HepG2 (cell line): ENCODE measurements around the gene GTF3C5. TPM values are rescaled to one million over a fixed set of nuclear protein-coding genes. Genes with fewer than 3 reads are reported as not detected.

ENCODE experiments used
- ATAC-seq: fragments of 200-7000 bp; cut with Tn5 transposase; 3 replicates; pipeline ENCODE4 v1.9.1; 2020; ENCODE audit warnings: mild to moderate bottlenecking, moderate library complexity
- BruUV-seq: library from RNA; stranded (reverse); fragments of 400-500 nt; replicated peaks from 2 replicates; lab custom pipeline; 2021; lab: Mats Ljungman, UMichigan
- CTCF ChIA-PET: fragments of 300-600 bp; formaldehyde crosslinking; extraction: SDS; loops from one replicate; lab custom pipeline; 2021; ENCODE audit warnings: low total read pairs, inconsistent platforms, low intra/inter-chr PET ratio; lab: Yijun Ruan, JAX
- POLR2A ChIA-PET: fragments of 350-600 bp; sonication (Branson Sonifier 250); formaldehyde crosslinking; loops from one replicate; lab custom pipeline; 2020; ENCODE audit warnings: antibody characterized with exemption, inconsistent platforms; lab: Yijun Ruan, JAX
- DNase-seq: peaks from one replicate; pipeline ENCODE4 v3.0.0-alpha.2; 2015; ENCODE audit warnings: low spot score
- FAIRE-seq: peaks from 3 replicates; lab custom pipeline; 2011; peaks lifted over from hg19 to GRCh38; lab: Jason Lieb, UNC
- H2AFZ ChIP-seq: one replicate; pipeline ENCODE4 v1.6.1; 2011; ENCODE audit warnings: low read length, inconsistent platforms
- H3K27ac ChIP-seq: fragments of 300-600 bp; 3 replicates; pipeline ENCODE4 v1.8.0; 2011; ENCODE audit warnings: mixed run types, mild to moderate bottlenecking, mixed read lengths, low read length, inconsistent platforms; ENCODE audit not compliant: insufficient read depth; ENCODE audit errors: extremely low read length
- H3K27me3 ChIP-seq, 2 experiments: fragments of 200-600 bp in 1 of 2; 2 replicates in 1 of 2; 3 replicates in 1 of 2; pipeline versions ENCODE4 v1.6.0 to v1.8.0; 2011; ENCODE audit warnings: low read length in 2 of 2, mild to moderate bottlenecking in 2 of 2, moderate library complexity in 2 of 2, inconsistent platforms in 1 of 2; ENCODE audit not compliant: insufficient read depth in 2 of 2, control insufficient read depth in 1 of 2
- H3K36me3 ChIP-seq, 2 experiments: fragments of 200-600 bp in 1 of 2; replicated peaks in 1 of 2; 2 replicates in 1 of 2; 3 replicates in 1 of 2; pipeline versions ENCODE4 v1.5.1 to v1.8.0; 2011; ENCODE audit warnings: low read length in 2 of 2, inconsistent platforms in 1 of 2; ENCODE audit not compliant: insufficient read depth in 2 of 2, control insufficient read depth in 1 of 2
- H3K4me1 ChIP-seq: 2 replicates; pipeline ENCODE4 v1.5.1; 2012; ENCODE audit warnings: low read length, inconsistent platforms; ENCODE audit not compliant: insufficient read depth
- H3K4me2 ChIP-seq: 2 replicates; pipeline ENCODE4 v1.6.0; 2011; ENCODE audit warnings: low read depth, low read length, inconsistent platforms
- H3K4me3 ChIP-seq, 3 experiments: fragments of 200-600 bp in 1 of 3; sonication (generic), shearing (Covaris generic) in 1 of 3; replicated peaks in 1 of 3; 2 replicates each; pipeline ENCODE4 v1.5.1; 2011 to 2016; ENCODE audit warnings: low read length in 3 of 3, inconsistent platforms in 2 of 3, low read depth in 2 of 3, mild to moderate bottlenecking in 2 of 3, control low read depth in 1 of 3, mixed read lengths in 1 of 3; ENCODE audit not compliant: insufficient read depth in 1 of 3
- H3K79me2 ChIP-seq: one replicate; pipeline ENCODE4 v1.6.1; 2011; ENCODE audit warnings: low read length, inconsistent platforms; ENCODE audit not compliant: insufficient read depth
- H3K9ac ChIP-seq: 2 replicates; pipeline ENCODE4 v1.6.0; 2011; ENCODE audit warnings: mild to moderate bottlenecking, low read depth, low read length, inconsistent platforms; ENCODE audit not compliant: insufficient read depth
- H3K9me3 ChIP-seq: 2 replicates; pipeline ENCODE4 v1.5.1; 2012; ENCODE audit warnings: mild to moderate bottlenecking, low read length
- H4K20me1 ChIP-seq: 2 replicates; pipeline ENCODE4 v1.6.0; 2011; ENCODE audit warnings: inconsistent platforms, mild to moderate bottlenecking, low read length, moderate library complexity; ENCODE audit not compliant: insufficient read depth
- ATF4 ChIP-seq, 2 experiments: fragments of 450-650 bp in 1 of 2; sonication (generic) in 1 of 2; formaldehyde crosslinking; IDR thresholded peaks; 2 replicates each; pipeline versions ENCODE4 v1.5.0 to v1.8.0; 2020 to 2022; ENCODE audit warnings: mild to moderate bottlenecking in 1 of 2, missing genetic modification reagents in 1 of 2
- ATF7-NPFF ChIP-seq: sonication (generic); formaldehyde crosslinking; IDR thresholded peaks from 2 replicates; pipeline ENCODE4 v1.8.1; 2023; ENCODE audit warnings: mild to moderate bottlenecking, low read depth, missing genetic modification reagents, moderate library complexity
- BCL6 ChIP-seq: IDR thresholded peaks from 2 replicates; pipeline ENCODE4 v1.6.1; 2016; ENCODE audit warnings: missing genetic modification reagents, missing compliant biosample characterization
- ELF1 ChIP-seq: sonication (generic); formaldehyde crosslinking; IDR thresholded peaks from 2 replicates; pipeline ENCODE4 v1.4.0; 2020; ENCODE audit warnings: missing genetic modification reagents
- GRHL1 ChIP-seq: sonication (generic); formaldehyde crosslinking; conservative IDR thresholded peaks from 2 replicates; pipeline ENCODE4 v1.8.0; 2022; ENCODE audit warnings: missing genetic modification reagents
- NFYB ChIP-seq: sonication (generic); formaldehyde crosslinking; IDR thresholded peaks from 2 replicates; pipeline ENCODE4 v1.4.0; 2020; ENCODE audit warnings: missing genetic modification reagents
- NONO ChIP-seq, 2 experiments: fragments of 450-650 bp in 1 of 2; sonication (generic) in 1 of 2; formaldehyde crosslinking in 1 of 2; IDR thresholded peaks in 1 of 2; conservative IDR thresholded peaks in 1 of 2; 2 replicates each; pipeline versions ENCODE4 v1.6.1 to v1.8.0; 2017 to 2022; ENCODE audit warnings: mild to moderate bottlenecking in 1 of 2, missing genetic modification reagents in 1 of 2, moderate library complexity in 1 of 2
- SMAD3 ChIP-seq: sonication (generic); formaldehyde crosslinking; IDR thresholded peaks from 2 replicates; pipeline ENCODE4 v1.4.0; 2020; ENCODE audit warnings: missing genetic modification reagents
- TRIM24 ChIP-seq: sonication (generic); formaldehyde crosslinking; IDR thresholded peaks from 2 replicates; pipeline ENCODE4 v1.8.0; 2022; ENCODE audit warnings: mild to moderate bottlenecking, missing genetic modification reagents
- ZBED4 ChIP-seq: sonication (generic); formaldehyde crosslinking; IDR thresholded peaks from 2 replicates; pipeline ENCODE4 v1.4.0; 2020; ENCODE audit warnings: missing genetic modification reagents, borderline replicate concordance
- ZBTB8A ChIP-seq: sonication (generic); formaldehyde crosslinking; IDR thresholded peaks from 2 replicates; pipeline ENCODE4 v1.4.0; 2020; ENCODE audit warnings: mild to moderate bottlenecking, low read depth, missing genetic modification reagents, borderline replicate concordance
- ZNF335 ChIP-seq: sonication (generic); formaldehyde crosslinking; IDR thresholded peaks from 2 replicates; pipeline ENCODE4 v1.4.0; 2020; ENCODE audit warnings: missing genetic modification reagents
- ZNF367 ChIP-seq: sonication (generic); formaldehyde crosslinking; IDR thresholded peaks from 2 replicates; pipeline ENCODE4 v1.4.0; 2020; ENCODE audit warnings: missing genetic modification reagents, borderline replicate concordance
- ZNF451 ChIP-seq: sonication (generic); formaldehyde crosslinking; IDR thresholded peaks from 2 replicates; pipeline ENCODE4 v1.5.0; 2020; ENCODE audit warnings: mild to moderate bottlenecking, missing genetic modification reagents
- ZNF782 ChIP-seq: sonication (generic); formaldehyde crosslinking; IDR thresholded peaks from 2 replicates; pipeline ENCODE4 v1.4.0; 2020; ENCODE audit warnings: missing genetic modification reagents, mild to moderate bottlenecking, borderline replicate concordance
- WGBS: methylation state at CpG from one replicate; pipeline ENCODE4 v1.1.6; 2017; ENCODE audit warnings: low lambda C conversion rate; 5-methylcytosine and 5-hydroxymethylcytosine counted together
- in situ Hi-C: cut with HindIII; loops from 2 replicates; pipeline ENCODE4 v1.10.0; 2017; ENCODE audit warnings: low pct_unique_long_range_greater_than_20kb; ENCODE audit not compliant: extremely low pct_ligation_motif_present
- intact Hi-C: fragments of 100-400 bp; cut with micrococcal nuclease; formaldehyde crosslinking; loops from one replicate; pipeline ENCODE4 v1.10.0; 2022; ENCODE audit not compliant: unreplicated experiment
- polyA plus RNA-seq, 8 experiments: library from polyadenylated mRNA; depleted of rRNA in 3 of 8; stranded (reverse) in 7 of 8; unstranded in 1 of 8; fragments of >200 nt; fragmentation: Illumina TruSeq in 4 of 8; extraction: Trizol in 4 of 8; gene quantifications; 2 replicates each; pipeline versions ENCODE4 v1.2.1 to v1.2.3, GENCODE V29; 2011 to 2016; ENCODE audit warnings: low read depth in 4 of 8, missing spikeins in 1 of 8, mixed read lengths in 1 of 8; ENCODE audit not compliant: insufficient read depth in 1 of 8
- total RNA-seq, 5 experiments: library from RNA; depleted of rRNA; stranded (reverse); fragments of >200 nt; fragmentation: Illumina TruSeq; extraction: Trizol; gene quantifications; 2 replicates each; pipeline ENCODE4 v1.2.3, GENCODE V29; 2016; ENCODE audit warnings: low read depth in 1 of 5

GTF3C5 gene
- total and polyA plus RNA-seq, 2 of the 13 experiments (the other 11 are each of a cell fraction or from before 2014, with no cell fraction given) = 66.9 to 92.6 TPM

- no peak for TF ChIP-seq ELF1 (CRISPR knock-in tag)
Measured at GRCh38 chr9:133065070-133065388, 34.2 kb downstream of the GTF3C5 start (continued).

- Histone ChIP-seq H3K9me3 (no peaks in the 10 kb centered on the region), H4K20me1 (no peaks in the 10 kb centered on the region), H2AFZ (no peak overlapping the region), H3K79me2 (no peaks in the 10 kb centered on the region), H3K36me3 (peaks cover 0 to 1% of the 10 kb centered on the region in 2 experiments; a peak in 1 of 5 replicates), H3K4me2 (no peak overlapping the region), H3K9ac (no peak overlapping the region), H3K4me3 (no peak overlapping the region), H3K27ac (no peak overlapping the region), H3K4me1 (peaks cover 6% of the 10 kb centered on the region), H3K27me3 (no peaks in the 10 kb centered on the region)
- intact Hi-C loops (no loop called here), in situ Hi-C loops (no loop called here)
- no peak for TF ChIP-seq NONO (IDR thresholded peaks at IDR 0.05)
- no peak for TF ChIP-seq NONO (CRISPR knock-in tag; conservative IDR thresholded peaks at IDR 0.05)
- TF ChIP-seq ATF7-NPFF = no peak
- no peak for TF ChIP-seq ZNF367 (CRISPR knock-in tag)
- TF ChIP-seq ZBTB8A (CRISPR knock-in tag) = no peak
- TF ChIP-seq ZNF335 (CRISPR knock-in tag) = no peak
- TF ChIP-seq ATF4 (CRISPR knock-in tag; IDR thresholded peaks at IDR 0.05) = no peak
- TF ChIP-seq GRHL1 (CRISPR knock-in tag) = no peak
- no peak for TF ChIP-seq ZBED4 (CRISPR knock-in tag)
- no peak for TF ChIP-seq SMAD3 (CRISPR knock-in tag)
- TF ChIP-seq ZNF451 (CRISPR knock-in tag) = no peak
- TF ChIP-seq ZNF782 (CRISPR knock-in tag) = no peak
- no peak for TF ChIP-seq BCL6
- no peak for TF ChIP-seq NFYB (CRISPR knock-in tag)
- TF ChIP-seq TRIM24 (CRISPR knock-in tag) = no peak
- BruUV-seq = no TSS peak
- FAIRE-seq = no peak
- no peak for ATAC-seq
- WGBS = 87% methylated on average over 9 of the region's 25 CpGs
- ChIA-PET POLR2A (no interaction called here), CTCF (no interaction called here)
- no peak for DNase-seq
Measured at GRCh38 chr9:133066181-133066983, 35.6 kb downstream of the GTF3C5 start.
